Fibroblast of lung (primary cell): ENCODE results near the gene KMT2A.

Experiments
- CTCF ChIP-seq, 2 donors: IDR thresholded peaks in 1 of 2; conservative IDR thresholded peaks in 1 of 2; 1 replicate in 1 of 2; 2 replicates in 1 of 2; pipeline ENCODE4 v1.5.1; 2011 to 2012; ENCODE audit warnings: low read length in 2 of 2, control low read depth in 1 of 2, inconsistent platforms in 1 of 2, low read depth in 1 of 2, mild to moderate bottlenecking in 1 of 2
- EZH2 ChIP-seq: IDR thresholded peaks from 2 replicates; pipeline ENCODE4 v1.5.1; 2012; ENCODE audit warnings: low read length, control low read depth, mild to moderate bottlenecking; ENCODE audit errors: missing control alignments

GRCh38 chr11:118514103-118514502 lies 77.8 kb downstream of the KMT2A start:
- TF ChIP-seq EZH2: no peak
- no peak for TF ChIP-seq CTCF (conservative IDR thresholded peaks at IDR 0.05 in 1 of 2, IDR thresholded peaks at IDR 0.05 in 1 of 2; ENCODE audit: low read depth in 1 of 2, low read length in 2 of 2)
